Stimulated activated CD4-positive, alpha-beta T cell treated with anti-CD3 and anti-CD28 coated beads, Interleukin-12 subunit alpha, Interleukin-12 subunit beta, amount 100 ng/mL, for 48 hours (primary cell): ENCODE results near the gene CACNA1G.

Experiments used
- DNase-seq, 3 donors: peaks; one replicate each; pipeline ENCODE4 v3.0.0-alpha.2; 2020; ENCODE audit warnings: low read depth in 2 of 3, low spot score in 1 of 3

CACNA1G gene

DNA sequence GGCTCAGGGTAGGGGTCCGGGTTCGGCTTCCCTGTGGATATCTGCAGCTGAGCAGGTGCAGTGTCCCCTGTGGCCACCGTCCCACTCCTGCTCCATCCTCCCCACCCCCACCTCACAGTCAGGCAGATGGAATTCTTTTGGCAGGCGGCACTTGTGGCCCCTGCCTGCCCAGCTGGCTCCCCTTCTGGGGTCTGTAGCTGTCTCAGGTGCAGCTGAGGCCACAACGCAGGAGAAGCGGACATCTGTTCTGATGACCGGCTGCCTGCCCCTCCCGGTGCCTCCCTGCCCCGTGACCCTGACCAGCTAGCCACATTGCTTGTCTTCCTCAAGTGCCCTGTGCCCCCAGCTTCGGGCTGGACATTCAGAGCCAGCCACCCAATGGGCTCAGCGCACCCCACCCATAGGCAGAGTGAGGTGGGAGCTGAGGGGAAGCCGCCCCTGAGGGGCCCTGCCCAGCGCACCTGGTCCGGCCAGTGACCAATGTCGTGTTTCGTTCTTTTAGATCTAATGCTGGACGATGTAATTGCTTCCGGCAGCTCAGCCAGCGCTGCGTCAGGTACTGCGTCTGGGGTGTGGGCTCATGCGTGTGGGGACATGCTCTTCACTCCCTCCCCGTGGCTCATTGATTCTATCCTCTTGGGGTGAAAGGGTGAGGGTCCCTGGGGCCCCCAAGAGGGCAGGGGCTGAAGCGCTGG is 49.0 kb downstream of the CACNA1G start:
- no peak for DNase-seq

DNA sequence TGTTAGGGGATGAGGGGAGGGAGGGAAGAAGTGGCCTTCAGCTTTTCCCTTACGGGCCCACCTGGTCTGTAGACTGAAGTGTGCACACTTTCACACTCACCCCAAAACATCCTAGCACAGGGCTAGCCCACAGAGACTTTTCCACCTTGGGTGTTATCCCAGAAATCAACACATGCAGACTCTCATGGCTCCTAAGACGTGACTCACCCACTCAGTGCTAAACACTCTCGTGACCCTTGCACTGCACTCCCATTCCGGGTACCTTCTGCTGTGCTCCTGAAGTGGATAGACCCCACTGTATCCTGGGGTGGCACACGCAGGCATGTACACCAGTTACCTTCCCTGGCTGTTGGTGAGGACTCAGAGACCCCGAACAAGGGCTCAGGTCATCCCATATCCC is 51.1 kb downstream of the CACNA1G start:
- no peak for DNase-seq

DNA sequence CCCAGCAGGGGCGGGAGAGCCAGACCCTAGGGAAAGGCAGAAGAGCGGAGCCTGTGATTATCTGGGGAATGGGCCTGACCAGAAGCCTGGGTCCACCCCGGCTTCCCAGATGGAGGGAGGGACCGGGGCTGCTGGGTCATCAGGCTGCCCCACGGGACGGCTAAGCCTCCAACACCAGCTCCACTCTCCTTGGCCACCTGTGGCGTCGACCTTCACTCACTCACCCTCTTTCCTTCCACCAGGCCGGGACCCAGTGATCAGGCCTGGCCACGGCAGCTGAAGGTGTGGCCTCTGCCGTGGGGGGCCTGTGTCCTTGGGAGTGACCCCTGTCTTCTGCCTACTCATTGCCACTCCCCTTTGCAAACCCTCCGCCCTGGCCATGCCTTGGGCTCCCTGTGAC is 51.8 kb downstream of the CACNA1G start:
- no peak for DNase-seq

DNA sequence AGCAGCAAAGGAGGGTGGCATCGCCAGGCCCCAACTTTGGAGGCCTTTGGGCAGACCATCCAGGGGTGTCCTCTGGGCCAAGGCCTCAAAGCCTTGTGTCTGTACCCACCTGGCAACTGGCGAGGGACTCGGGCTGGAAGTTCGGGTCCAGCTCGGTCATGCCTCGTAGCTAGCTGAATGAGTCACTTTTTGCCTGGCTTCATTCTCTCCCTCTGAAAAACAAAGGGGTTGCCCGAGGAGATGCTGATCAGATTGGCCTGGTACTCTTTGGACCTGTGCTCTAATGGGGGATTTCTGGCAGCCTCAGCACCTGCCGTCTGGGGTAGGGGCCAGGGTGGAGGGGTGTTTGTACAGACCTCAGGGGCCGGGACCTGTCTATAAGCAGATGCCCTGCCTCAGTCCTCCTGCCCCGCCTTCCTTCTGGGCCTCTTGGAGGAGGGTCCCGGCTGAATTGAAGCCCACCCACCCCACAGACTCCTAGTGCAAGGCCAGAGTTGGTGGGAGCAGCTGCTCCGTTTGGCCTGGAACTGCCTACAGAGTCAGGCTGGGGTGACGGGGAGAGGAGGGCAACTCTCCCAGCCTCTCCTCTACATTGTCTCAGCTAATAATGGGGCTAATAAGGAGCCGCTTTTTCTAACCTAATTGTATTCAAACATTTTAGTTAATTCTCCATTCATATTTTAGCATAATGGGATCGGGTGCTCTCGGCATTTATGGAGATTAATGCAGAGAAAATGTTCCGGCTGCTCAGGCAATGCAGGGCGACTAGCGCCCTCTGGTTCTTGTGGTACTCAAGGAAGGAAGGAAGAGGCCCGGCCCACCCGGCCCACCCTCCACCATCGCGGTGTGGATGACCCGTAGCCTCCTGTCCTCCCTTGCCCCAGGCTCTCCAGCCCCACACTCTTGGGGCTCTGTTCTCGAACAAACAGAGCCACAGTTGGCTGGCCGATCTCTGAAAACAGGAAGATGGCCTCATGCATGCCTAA is 52.8 kb downstream of the CACNA1G start:
- no peak for DNase-seq

DNA sequence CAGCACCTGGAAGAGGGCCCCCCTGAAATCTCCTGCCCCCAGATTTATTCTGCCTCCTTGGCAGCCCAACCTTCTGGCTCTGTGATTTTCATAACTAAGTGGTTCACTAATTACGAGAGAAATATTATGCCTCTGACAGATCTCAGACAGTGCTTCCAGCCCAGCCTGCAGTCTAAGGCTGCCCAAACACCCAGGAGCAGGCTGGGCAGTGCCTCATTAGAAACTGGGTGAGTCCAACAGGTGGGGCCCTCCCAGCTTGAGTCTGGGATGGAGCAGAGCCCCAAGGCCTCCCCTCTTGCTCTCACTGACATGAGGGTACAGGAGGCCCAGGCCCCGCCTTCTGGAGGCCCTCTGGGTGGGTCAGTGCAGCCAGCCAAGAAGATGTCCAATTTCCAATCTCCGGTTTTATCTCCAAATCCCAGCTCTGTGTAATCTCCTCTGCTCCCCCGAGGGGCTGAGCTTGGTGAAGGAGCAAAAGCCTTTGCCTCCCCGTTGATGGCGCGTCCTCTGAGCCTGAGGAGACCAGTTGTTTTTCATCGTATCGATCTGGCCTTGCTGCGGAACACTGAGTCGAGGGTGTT is 54.0 kb downstream of the CACNA1G start:
- DNase-seq = no peak

DNA sequence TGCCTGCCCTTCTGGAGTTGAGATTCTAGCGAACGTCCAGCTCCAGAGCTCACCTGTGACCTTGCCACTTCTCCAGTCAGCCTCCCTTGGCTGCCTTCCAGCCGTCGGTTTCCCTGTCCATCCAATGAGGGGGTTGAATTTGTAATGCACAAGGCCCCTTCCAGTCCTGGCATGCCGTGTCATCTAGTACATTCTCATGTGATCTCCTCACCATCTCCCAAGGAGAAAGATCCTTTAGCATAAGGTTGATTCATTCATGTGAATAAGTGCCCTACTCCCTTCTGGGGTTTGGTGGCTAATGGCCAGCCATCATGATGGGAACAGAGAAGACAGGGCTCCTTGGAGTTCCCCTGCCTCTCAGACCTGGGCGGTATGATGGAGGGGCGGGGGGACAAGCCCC is 55.3 kb downstream of the CACNA1G start:
- DNase-seq = no peak

DNA sequence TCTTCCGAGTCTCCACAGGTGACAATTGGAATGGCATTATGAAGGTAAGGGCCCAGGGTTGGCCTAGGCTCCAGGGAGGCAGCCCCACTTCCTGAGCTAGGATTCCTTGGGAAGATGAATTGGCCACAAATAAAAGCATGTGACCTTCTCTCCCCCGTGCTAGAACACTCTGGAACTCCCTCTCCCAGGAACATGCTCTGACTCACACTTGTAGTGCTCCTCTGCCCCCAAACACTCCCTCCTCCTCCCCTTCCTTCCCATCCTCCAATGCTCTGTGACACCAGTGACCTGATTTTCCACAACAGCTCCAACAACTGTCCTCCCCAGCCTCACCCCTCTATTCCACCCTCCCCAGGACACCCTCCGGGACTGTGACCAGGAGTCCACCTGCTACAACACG is 57.8 kb downstream of the CACNA1G start:
- DNase-seq = no peak

DNA sequence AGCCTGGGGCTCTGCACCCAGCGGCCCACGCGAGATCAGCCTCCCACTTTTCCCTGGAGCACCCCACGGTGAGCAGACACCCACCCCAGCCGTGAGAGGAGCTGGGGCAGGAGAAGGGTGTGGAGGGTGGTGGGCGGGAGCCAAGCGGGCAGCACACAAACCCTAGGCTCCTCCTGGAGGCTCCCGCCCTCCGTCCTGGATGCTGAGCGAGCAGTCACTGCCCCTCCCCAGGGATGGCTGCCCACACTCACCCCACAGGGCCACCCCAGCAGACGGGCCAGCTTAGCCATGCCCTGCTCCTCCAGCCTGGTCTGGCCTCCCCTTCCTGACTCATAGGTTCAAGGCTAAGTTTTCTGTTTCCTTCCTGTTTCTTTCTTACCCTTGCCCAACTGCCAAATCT is 58.4 kb downstream of the CACNA1G start:
- no peak for DNase-seq

DNA sequence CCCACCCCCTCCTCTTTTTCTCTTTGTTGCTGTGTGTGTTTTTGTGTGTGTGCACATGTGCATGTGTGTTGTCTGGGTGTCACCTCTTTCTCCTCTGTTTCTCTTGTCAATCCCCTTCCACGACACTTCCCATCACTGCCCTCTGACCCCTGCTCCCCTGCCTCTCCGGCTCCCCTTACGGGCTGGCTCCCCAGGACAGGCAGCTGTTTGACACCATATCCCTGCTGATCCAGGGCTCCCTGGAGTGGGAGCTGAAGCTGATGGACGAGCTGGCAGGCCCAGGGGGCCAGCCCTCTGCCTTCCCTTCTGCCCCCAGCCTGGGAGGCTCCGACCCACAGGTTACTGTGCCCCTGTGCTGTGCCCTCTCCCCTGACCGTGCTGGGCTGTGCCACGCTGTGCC is 59.0 kb downstream of the CACNA1G start:
- DNase-seq = no peak

DNA sequence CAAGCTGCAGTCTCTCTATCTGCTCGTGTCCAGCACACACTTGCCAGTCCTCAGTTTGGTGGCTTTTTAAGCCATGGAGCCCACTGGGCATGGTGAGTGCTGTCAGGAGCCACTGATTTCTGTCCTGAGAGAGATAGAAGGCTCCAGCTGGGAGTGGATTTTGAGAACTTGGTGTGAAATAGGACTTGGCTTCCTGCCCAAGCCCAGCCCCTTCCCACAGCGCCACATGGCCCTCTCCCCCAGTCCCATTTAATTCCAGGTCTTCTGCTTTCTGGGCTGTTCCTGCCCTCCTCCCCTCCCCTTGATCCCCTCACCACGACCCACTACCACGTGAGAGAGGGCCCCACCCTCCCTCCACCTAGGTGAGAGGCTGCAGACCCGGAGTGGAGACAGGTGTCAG is 59.7 kb downstream of the CACNA1G start:
- no peak for DNase-seq

DNA sequence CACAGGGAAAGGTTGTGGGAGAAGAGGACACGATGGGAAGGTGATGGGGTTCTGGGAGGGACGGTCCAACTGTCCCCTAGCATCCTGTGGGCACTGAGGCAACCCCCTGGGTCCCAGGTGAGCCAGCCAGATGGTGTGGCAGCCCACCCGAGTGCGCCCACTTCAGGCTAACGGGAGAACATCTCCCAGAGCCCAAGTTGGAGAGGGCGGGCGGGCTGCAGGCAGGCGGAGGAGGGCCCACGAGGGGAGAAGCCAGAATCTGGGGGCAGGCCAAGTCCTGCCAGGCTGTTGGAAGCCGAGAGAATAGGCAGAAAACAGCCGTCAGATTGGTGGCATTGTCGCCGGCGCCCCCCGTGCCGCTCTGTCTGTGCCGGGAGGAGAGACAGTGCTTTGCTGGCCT is 60.3 kb downstream of the CACNA1G start:
- DNase-seq = no peak

DNA sequence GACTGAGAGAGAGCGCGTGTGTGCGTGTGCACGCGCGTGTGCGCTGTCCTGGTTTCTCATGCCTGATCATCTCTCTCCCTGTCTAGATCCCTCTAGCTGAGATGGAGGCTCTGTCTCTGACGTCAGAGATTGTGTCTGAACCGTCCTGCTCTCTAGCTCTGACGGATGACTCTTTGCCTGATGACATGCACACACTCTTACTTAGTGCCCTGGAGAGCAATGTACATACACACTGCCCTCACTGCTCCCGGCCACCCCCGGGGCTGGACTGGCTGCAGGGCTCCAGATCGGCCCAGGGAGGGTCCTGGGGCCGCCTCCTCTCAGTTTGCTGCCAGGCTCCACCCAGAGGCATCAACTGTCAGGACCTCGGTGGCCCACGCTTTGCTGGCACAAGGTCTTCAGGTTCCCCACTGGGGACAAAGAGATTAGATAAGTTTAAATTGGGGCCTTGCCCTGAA is 61.1 kb downstream of the CACNA1G start:
- no peak for DNase-seq

DNA sequence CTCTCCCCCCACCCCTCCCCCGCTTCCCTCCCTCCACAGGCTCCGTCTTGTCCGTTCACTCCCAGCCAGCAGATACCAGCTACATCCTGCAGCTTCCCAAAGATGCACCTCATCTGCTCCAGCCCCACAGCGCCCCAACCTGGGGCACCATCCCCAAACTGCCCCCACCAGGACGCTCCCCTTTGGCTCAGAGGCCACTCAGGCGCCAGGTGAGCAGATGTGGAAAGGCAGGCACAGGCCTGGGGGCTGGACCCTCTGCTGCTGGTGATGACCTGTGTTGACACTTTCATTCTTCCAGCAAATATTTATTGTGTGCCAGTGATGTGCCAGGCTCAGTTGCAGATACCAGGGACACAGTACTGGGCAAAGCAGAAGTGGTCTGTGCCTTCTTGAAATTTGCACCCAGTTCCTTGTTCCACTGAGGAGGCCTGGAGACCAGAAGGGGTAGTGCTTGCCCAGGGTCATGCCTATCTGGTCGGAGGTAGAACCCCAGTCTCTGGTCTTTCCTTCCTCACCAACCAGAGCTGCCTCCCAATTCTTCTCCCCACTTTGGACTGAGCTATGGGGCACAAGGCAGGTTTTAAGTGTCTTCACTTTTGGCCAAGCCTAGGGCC is 63.9 kb downstream of the CACNA1G start:
- no peak for DNase-seq

DNA sequence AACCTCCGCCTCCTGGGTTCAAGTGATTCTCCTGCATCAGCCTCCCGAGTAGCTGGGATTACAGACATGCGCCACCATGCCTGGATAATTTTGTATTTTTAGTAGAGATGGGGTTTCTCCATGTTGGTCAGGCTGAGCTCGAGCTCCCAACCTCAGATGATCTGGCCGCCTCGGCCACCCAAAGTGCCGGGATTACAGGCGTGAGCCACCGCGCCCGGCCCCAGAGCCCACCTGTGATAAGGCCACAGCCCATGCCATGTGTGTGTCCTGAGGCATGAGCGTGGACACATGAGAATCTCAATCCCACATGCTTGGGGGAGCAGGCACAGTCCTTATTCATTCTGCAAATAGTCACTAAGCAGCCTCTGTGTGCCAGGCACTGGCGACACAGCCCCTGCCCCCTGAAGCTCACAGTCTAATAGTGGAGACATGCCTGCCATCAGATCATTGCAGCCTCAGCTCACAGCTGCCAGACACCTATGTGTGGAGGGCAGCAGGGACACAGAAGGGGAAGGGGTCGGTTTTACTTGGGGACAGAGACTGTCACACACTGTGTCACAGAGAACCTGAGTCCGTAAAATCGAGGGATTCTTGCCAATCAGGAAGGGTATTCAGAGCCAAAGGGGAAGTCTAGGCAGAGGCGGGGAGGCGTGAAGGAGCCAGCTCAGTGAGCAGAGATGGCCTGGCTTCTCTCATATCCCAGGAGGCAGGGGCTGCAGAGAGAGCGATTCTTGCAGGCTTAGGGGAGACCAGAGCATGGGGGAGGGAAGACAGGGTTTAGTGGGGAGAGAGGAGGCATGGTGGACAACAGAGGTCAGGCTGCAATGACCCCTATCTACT is 64.7 kb downstream of the CACNA1G start:
- no peak for DNase-seq

DNA sequence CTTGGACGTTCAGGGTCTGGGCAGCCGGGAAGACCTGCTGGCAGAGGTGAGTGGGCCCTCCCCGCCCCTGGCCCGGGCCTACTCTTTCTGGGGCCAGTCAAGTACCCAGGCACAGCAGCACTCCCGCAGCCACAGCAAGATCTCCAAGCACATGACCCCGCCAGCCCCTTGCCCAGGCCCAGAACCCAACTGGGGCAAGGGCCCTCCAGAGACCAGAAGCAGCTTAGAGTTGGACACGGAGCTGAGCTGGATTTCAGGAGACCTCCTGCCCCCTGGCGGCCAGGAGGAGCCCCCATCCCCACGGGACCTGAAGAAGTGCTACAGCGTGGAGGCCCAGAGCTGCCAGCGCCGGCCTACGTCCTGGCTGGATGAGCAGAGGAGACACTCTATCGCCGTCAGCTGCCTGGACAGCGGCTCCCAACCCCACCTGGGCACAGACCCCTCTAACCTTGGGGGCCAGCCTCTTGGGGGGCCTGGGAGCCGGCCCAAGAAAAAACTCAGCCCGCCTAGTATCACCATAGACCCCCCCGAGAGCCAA is 65.6 kb downstream of the CACNA1G start:
- DNase-seq = peak; percentile 50 to 59 (median 58)

DNA sequence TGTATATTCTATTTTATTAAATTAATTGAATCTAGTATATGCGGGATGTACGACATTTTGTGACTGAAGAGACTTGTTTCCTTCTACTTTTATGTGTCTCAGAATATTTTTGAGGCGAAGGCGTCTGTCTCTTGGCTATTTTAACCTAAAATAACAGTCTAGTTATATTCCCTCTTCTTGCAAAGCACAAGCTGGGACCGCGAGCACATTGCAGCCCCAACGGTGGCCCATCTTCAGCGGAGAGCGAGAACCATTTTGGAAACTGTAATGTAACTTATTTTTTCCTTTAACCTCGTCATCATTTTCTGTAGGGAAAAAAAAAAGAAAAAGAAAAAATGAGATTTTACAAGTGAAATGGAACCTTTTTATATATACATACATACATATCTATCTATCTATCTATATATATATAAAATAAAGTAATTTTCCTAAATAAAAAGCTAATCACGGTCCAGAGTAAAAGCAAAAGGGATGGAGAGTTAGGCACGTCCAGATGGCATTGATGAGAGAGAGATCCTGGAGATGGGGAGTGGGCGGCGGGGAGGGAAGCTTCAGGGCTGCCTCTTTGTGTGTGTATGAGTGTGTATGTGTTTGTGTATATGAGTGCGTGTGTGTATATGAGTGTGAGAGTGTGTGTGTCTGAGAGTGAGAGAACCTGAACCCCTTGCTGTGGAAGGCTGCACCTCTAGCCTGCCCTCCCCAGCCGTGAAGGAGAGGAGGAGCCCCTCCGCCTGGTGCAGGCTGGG is 66.7 kb downstream of the CACNA1G start:
- DNase-seq = no peak

DNA sequence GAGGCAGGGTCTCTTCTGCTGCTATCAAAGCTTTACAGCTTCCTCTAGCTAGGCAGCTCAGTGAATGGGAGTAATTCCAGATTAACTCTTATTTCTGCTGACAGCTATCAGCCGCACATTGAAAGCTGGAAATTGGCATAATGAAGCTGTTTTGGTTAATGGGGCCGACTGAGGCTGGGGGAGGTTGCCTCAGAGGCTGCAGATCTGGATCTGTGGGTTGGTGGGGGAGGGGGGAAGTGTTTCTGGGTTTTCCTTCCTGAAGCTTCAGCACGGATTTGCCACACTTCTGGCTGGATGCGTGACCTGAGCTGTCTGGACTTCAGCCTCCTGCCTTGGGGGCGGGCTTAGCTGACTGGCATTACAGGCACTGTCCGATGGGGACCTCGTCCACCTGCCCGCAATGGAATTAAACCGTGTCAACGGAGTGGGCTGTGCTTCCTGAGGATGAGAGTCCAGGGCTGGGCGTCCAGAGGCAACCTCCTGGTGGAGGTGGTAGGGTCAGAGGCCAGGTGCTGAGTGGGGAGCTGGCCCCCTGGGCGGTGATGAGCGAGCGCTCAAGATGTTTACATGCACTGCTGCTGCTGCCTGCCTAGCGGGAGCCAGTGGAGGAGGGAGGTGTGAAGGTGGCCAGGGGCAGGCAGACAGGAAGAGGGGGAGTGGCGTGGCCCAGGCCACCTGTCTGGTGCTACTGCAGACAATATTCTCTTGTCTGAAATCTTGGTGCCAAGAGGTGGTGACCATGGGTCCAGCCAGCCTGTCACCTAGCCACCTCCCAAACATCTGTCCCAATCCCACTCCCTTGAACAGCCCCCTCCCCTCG is 67.5 kb downstream of the CACNA1G start:
- DNase-seq = no peak

DNA sequence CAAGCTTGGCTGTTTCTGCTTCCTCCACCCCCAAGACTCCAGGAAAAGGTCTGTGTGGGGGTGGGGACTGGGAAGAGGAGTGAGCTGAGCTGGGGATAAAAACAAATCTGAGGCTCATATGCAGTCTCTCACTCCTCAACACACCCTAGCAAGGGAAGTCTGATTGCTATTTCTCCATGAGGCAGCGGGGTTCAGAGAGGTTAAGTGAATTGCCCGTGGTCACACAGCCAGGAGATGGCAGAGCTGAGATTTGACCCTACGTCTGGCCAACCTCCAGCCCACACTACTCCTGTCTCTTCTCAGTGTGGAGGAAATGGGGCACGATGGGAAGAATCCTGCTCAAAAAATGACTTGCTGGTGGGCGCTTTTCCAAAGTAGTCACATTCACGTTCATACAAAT is 69.4 kb downstream of the CACNA1G start:
- no peak for DNase-seq
